ENCODE results near the gene GPRC5D.

- no peak for TF ChIP-seq CTCF (IDR thresholded peaks at IDR 0.05)
- no peak for TF ChIP-seq POLR2A (IDR thresholded peaks at IDR 0.05)
Observed at GRCh38 chr12:12984149-12984548, 32.2 kb upstream of the GPRC5D start.

Data from ovary (tissue), 3 donors.